Suppressor macrophage treated with lipopolysaccharide for 1 hour (primary cell): Measurements from ENCODE around the gene EGFL6.
A peak's percentile ranks its signal among the peaks of the same experiment; 100 is the strongest.
"Not testable (repeated sequence)": the region's sequence is repeated elsewhere in the genome, so short reads cannot be mapped to it uniquely, and the experiment has no call there.

ENCODE experiments used
- DNase-seq, 3 donors: peaks; one replicate each; pipeline ENCODE4 v3.0.0-alpha.2; 2020 to 2022

Gene EGFL6

GRCh38 chrX:13654116-13654515, 84.7 kb downstream of the EGFL6 start:
- no peak for DNase-seq

DNA sequence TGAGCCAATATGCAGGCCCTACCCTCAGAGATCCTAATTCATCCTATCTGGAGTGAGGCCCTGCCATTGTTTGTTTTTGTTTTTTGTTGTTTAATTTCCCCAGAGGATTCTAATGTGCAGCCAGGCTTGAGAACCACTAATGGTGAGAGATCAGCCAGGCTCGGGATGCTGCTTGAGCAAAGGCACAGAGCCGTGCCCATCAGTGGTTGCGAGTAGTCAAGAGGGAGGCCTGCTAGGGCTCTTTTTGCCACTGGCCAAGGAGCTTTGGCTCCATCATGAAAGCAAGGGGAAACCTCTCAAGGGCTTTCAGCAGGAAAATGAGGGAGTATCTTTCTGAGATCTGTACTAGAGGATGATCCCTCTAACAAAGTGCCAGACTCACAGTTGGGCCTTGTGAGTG, 86.3 kb downstream of the EGFL6 start:
- DNase-seq = no peak

DNA sequence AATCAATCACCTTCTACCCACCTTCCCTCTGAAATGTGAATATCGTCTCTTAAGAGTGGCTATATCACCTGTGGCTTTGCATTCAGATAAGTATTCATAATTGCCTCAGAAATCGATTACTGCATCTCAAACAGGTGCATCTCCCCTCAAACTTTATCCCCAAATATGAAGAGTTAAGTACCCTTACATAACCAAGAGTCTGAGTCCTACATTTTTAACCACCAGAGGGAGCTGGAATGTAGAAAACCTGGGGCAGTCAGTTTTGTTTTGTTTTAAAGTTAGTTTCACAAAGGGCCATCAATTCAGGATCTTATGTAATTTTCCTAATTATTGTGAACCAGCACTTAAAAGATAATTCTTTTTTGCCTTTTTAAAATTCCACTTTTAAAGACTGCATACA, 89.2 kb downstream of the EGFL6 start:
- peak; percentile 54 to 71 (median 65) for DNase-seq

- DNase-seq = peak; percentile 26 to 53 (median 52)
These were observed 89.7 kb downstream of the EGFL6 start for GRCh38 chrX:13659063-13659462.

DNA sequence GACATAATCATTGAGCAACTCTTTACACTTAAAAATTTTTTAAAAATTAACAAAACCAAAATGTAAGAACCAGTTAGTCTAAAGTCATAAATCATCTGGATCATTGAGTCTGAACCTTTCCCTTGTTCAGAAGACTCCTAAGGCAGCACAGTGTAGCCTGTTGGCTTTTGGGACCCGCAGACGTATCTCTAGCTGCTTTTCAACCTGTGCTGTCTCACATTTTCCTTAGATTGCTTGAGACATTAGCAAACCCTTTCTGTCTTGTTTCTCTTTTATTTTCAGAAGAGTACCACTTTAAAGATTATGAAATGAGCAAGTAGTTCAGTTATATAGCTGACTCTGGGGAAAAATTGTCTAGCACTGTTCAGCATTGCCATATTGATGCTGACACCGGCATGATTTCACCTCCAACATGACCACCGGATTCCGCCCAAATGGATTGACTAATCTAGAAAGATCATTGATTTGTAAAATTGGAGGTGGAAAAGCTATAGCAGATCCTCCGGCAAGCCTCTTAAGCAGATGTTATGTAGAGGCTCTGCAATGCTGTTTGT, 92.4 kb downstream of the EGFL6 start:
- DNase-seq = peak in 1 of 3 donors; percentile 14

- DNase-seq = peak in 1 of 3 donors; percentile 8
These were observed 93.0 kb downstream of the EGFL6 start for GRCh38 chrX:13662355-13662791.

GRCh38 chrX:13664020-13664419, 94.6 kb downstream of the EGFL6 start:
- DNase-seq = peak in 1 of 3 donors; percentile 15

DNA sequence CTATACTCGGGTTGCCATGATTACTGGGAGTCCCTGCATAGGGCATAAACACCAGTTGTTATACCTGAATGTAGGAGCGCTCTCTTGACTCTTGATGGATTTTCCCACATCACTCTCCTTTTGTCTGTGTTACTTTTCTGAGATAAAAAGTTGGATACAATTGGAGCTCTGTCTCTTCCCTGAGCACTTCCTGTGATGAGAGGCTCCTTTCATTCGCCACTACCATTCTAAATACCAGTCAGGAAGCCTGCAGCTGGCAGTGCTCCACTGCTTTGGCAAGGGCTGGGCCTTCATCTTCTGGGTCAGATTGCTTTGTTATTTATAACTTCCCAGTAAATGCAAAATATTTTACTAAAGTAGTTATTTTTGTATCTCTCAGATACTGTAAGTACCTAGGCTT, 97.4 kb downstream of the EGFL6 start:
- DNase-seq = no peak

DNA sequence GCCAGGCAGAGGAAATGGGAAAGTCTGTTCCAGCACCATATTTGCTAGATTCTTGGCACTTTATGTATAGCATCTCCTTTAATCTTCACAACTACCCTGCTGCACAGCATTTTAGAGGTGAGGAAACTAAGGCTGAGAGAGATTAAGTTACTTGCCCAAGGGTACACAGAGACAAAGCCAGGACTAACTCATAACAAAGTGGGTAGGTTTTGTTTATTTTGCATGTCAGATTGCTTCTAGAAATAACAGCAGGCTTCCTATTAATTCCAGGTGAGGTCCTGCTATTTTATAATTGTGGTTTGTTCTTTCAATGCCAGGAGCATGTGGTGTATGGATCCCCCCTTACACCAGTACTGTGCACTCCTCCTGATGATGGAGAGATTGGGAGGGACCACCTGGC, 98.5 kb downstream of the EGFL6 start:
- DNase-seq = no peak

- DNase-seq = peak; percentile 80 to 92 (median 86)
These were observed 99.9 kb downstream of the EGFL6 start for GRCh38 chrX:13669246-13669737.

GRCh38 chrX:13669755-13670154, 100.4 kb downstream of the EGFL6 start:
- not testable (repeated sequence) for DNase-seq

GRCh38 chrX:13670197-13670596, 100.8 kb downstream of the EGFL6 start:
- no peak for DNase-seq

DNA sequence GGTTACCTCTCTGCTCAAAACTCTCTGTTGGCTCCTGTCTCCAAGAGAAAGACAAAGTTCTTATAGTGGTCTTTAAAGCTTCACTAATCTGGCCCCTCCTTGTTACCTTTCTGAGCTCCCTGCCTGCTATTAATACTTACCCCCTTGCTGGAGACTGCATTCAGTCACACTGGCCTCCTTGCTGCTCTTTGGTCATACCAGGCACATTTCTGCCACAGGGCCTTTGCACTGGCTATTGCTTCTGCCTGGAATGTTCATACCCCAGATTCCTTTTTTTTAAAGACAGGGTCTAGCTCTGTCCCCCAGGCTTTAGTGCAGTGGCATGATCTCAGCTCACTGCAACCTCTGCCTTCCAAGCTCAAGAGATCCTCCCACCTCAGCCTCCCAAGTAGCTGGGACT, 103.6 kb downstream of the EGFL6 start:
- DNase-seq = no peak

DNA sequence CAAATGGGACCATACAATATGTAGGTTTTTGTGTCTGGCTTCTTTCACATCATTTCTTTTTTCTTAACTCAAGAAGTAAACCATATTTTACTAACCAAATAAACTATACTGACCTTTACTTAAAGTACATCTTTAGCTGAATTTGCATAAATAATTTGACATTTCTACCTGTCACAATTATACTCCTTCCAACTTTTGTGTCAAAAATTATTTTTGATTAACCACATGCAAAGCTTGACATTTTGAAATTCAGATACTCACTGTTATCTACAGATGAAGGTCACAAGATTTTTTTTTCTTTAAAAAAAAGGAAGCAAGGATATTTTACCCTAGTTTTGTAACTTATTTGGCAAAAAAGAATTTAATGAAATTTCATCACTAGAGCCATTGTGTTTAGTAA, 107.5 kb downstream of the EGFL6 start:
- no peak for DNase-seq

DNA sequence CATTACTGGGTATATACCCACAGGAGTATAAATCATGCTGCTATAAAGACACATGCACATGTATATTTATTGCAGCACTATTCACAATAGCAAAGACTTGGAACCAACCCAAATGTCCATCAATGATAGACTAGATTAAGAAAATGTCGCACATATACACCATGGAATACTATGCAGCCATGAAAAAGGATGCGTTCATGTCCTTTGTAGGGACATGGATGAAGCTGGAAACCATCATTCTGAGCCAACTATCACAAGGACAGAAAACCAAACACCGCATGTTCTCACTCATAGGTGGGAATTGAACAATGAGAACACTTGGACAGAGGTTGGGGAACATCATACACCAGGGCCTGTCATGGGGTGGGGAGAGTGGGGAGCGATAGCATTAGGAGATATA, 110.3 kb downstream of the EGFL6 start:
- DNase-seq = not testable (repeated sequence)

DNA sequence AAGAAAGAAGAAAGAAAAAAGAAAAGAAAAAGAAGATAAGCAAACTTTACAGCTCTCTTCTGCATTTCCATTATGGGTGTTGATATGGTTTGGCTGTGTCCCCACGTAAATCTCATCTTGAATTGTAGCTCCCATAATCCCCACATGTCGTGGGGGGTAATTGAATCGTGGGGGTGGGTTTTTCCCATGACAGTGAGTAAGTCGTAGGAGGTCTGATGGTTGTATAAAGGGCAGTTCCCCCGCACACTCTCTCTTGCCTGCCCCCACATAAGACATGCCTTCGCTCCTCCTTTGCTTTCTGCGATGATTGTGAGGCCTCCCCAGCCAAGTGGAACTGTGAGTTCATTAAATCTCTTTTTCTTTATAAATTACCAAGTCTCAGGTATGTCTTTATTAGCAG, 112.2 kb downstream of the EGFL6 start:
- no peak for DNase-seq
